Hypothalamus (tissue), 51 donors: ENCODE measurements around the gene BCAS3.
A peak's percentile ranks its signal among the peaks of the same experiment; 100 is the strongest.

Experiments
- DNase-seq, 51 donors: peaks; one replicate each; lab custom pipeline; 2025; lab: John Stamatoyannopoulos, UW

The BCAS3 gene

GRCh38 chr17:61299517-61300513 is 622.2 kb downstream of the BCAS3 start:
- DNase-seq = no peak

GRCh38 chr17:61302953-61303816 is 625.5 kb downstream of the BCAS3 start:
- no peak for DNase-seq

GRCh38 chr17:61303817-61304096 is 626.1 kb downstream of the BCAS3 start:
- DNase-seq = no peak

- no peak for DNase-seq
These were observed 627.4 kb downstream of the BCAS3 start for GRCh38 chr17:61305024-61305423.

GRCh38 chr17:61306003-61306402 is 628.4 kb downstream of the BCAS3 start:
- no peak for DNase-seq

- no peak for DNase-seq
These were observed 630.5 kb downstream of the BCAS3 start for GRCh38 chr17:61307905-61308886.

GRCh38 chr17:61309362-61310256 is 632.0 kb downstream of the BCAS3 start:
- no peak for DNase-seq

GRCh38 chr17:61310590-61310989 is 632.9 kb downstream of the BCAS3 start:
- DNase-seq = no peak

- no peak for DNase-seq
These were observed 635.0 kb downstream of the BCAS3 start for GRCh38 chr17:61312406-61313295.

- DNase-seq = peak in 2 of 51 donors; percentile 20 to 38
These were observed 636.0 kb downstream of the BCAS3 start for GRCh38 chr17:61313461-61314326.

- peak in 18 of 51 donors; percentile 10 to 63 (median 42) for DNase-seq
These were observed 636.9 kb downstream of the BCAS3 start for GRCh38 chr17:61314368-61315078.

GRCh38 chr17:61316633-61317032 is 639.0 kb downstream of the BCAS3 start:
- no peak for DNase-seq

GRCh38 chr17:61317779-61318178 is 640.1 kb downstream of the BCAS3 start:
- no peak for DNase-seq

GRCh38 chr17:61318684-61319098 is 641.0 kb downstream of the BCAS3 start:
- peak in 1 of 51 donors; percentile 5 for DNase-seq

- no peak for DNase-seq
These were observed 643.7 kb downstream of the BCAS3 start for GRCh38 chr17:61321344-61321743.

GRCh38 chr17:61322325-61323002 is 644.8 kb downstream of the BCAS3 start:
- DNase-seq = peak in 1 of 51 donors; percentile 8
